BLaER1 (cell line): ENCODE results near the gene P3H4.
A peak's percentile ranks its signal among the peaks of the same experiment; 100 is the strongest.
"Not testable (repeated sequence)": the region's sequence is repeated elsewhere in the genome, so short reads cannot be mapped to it uniquely, and the experiment has no call there.

Experiments used
- H3K27ac ChIP-seq: shearing (Covaris generic); formaldehyde crosslinking; 2 replicates; pipeline ENCODE4 v1.8.1; 2022
- H3K27me3 ChIP-seq: shearing (Covaris generic); formaldehyde crosslinking; 2 replicates; pipeline ENCODE4 v1.8.1; 2022
- H3K36me3 ChIP-seq: shearing (Covaris generic); formaldehyde crosslinking; 2 replicates; pipeline ENCODE4 v1.8.1; 2022
- H3K4me1 ChIP-seq: shearing (Covaris generic); formaldehyde crosslinking; 2 replicates; pipeline ENCODE4 v1.8.1; 2022
- H3K4me2 ChIP-seq: shearing (Covaris generic); formaldehyde crosslinking; 2 replicates; pipeline ENCODE4 v1.8.1; 2022
- H3K4me3 ChIP-seq: shearing (Covaris generic); formaldehyde crosslinking; 2 replicates; pipeline ENCODE4 v1.8.1; 2022
- H3K9ac ChIP-seq: shearing (Covaris generic); formaldehyde crosslinking; 2 replicates; pipeline ENCODE4 v1.8.1; 2022
- H3K9me3 ChIP-seq: shearing (Covaris generic); formaldehyde crosslinking; 2 replicates; pipeline ENCODE4 v1.8.1; 2022
- H4K20me1 ChIP-seq: shearing (Covaris generic); formaldehyde crosslinking; 2 replicates; pipeline ENCODE4 v1.8.1; 2022
- Cebpa-rat ChIP-seq: shearing (Covaris generic); IDR thresholded peaks from 2 replicates; pipeline ENCODE4 v1.8.1; 2022

P3H4 gene

GRCh38 chr17:41779954-41780353 lies 31.8 kb downstream of the P3H4 start:
- H3K4me1 ChIP-seq = peaks cover 97% of the 10 kb centered on the region

DNA sequence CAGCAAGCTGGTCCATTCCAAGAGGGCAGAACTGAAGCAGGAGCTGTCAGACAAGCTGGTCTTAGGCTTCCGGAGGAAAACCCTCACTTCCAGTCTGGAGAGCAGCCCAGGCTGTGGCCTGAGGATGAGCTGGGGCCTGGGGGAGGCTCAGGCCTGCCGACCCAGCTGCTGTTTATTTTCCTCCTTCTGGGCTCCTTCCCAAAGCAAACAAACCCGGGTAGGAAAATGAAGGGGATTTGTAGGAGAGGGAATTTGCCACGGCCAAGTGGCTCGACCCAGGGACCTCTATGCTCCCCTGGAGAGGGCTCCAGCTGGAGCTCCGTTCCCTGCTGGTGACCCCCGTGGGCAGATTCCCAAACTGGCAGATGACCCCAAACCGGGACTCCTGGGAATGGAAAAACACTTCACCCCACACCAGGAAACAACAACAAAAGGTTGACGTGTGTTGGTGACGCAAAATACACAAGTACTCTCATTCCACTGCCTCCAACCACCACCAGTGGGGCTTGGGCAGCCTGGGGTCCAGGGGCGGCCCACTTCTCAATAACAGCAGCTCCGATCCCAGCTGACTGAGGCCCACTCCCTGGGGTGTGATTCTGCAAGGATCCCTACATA lies 34.1 kb downstream of the P3H4 start:
- Histone ChIP-seq H3K27ac (peak overlapping the region; percentile 80), H3K9ac (peak overlapping the region; percentile 66), H3K4me1 (peaks cover 100% of the 10 kb centered on the region), H3K4me3 (peak overlapping the region; percentile 46), H4K20me1 (peaks cover 100% of the 10 kb centered on the region), H3K9me3 (no peaks in the 10 kb centered on the region), H3K4me2 (peak overlapping the region; percentile 99), H3K36me3 (peaks cover 47% of the 10 kb centered on the region), H3K27me3 (no peaks in the 10 kb centered on the region)
- TF ChIP-seq Cebpa-rat = no peak

More at GRCh38 chr17:41779954-41780353, 31.8 kb downstream of the P3H4 start:
- Histone ChIP-seq H3K4me2 (peak overlapping the region; percentile 99), H3K27ac (peak overlapping the region; percentile 63), H3K27me3 (no peaks in the 10 kb centered on the region), H3K4me3 (no peak overlapping the region), H4K20me1 (peaks cover 100% of the 10 kb centered on the region), H3K9ac (peak overlapping the region; percentile 32; the same call in 1 of the 2 replicates), H3K36me3 (peaks cover 34% of the 10 kb centered on the region), H3K9me3 (no peaks in the 10 kb centered on the region)
- no peak for TF ChIP-seq Cebpa-rat

GRCh38 chr17:41777157-41777573 lies 34.6 kb downstream of the P3H4 start:
- Histone ChIP-seq H3K27me3 (no peaks in the 10 kb centered on the region), H3K27ac (peak overlapping the region; percentile 80), H3K36me3 (peaks cover 52% of the 10 kb centered on the region), H3K4me3 (peak overlapping the region; percentile 46; the same call in 1 of the 2 replicates), H3K4me2 (peak overlapping the region; percentile 99), H3K9ac (peak overlapping the region; percentile 66), H3K4me1 (peaks cover 100% of the 10 kb centered on the region), H3K9me3 (no peaks in the 10 kb centered on the region), H4K20me1 (peaks cover 100% of the 10 kb centered on the region)
- TF ChIP-seq Cebpa-rat = no peak

- Histone ChIP-seq H3K4me3 (0 out of 2 replicates have a peak overlapping the region, but pooled peaks have one; percentile 1), H3K4me2 (peak overlapping the region; percentile 99), H3K27ac (peak overlapping the region; percentile 72), H3K4me1 (peaks cover 100% of the 10 kb centered on the region), H4K20me1 (peaks cover 100% of the 10 kb centered on the region), H3K9ac (peak overlapping the region; percentile 53; the same call in 1 of the 2 replicates), H3K36me3 (peaks cover 60% of the 10 kb centered on the region)
- not testable (repeated sequence) for H3K27me3 ChIP-seq, H3K9me3 ChIP-seq
These were observed 35.4 kb downstream of the P3H4 start for GRCh38 chr17:41776262-41776900.

GRCh38 chr17:41775394-41776226 lies 36.1 kb downstream of the P3H4 start:
- TF ChIP-seq Cebpa-rat = no peak
- H3K9me3 ChIP-seq = no peaks in the 10 kb centered on the region
- H3K4me1 ChIP-seq = peaks cover 93% of the 10 kb centered on the region
- H3K4me3 ChIP-seq = 0 out of 2 replicates have a peak overlapping the region, but pooled peaks have one; percentile 1
- H3K27me3 ChIP-seq = no peaks in the 10 kb centered on the region
- H3K36me3 ChIP-seq = peaks cover 68% of the 10 kb centered on the region
- H3K27ac ChIP-seq = peak overlapping the region; percentile 72
- peak overlapping the region; percentile 99 for H3K4me2 ChIP-seq
- peaks cover 100% of the 10 kb centered on the region for H4K20me1 ChIP-seq
- H3K9ac ChIP-seq = peak overlapping the region; percentile 53; the same call in 1 of the 2 replicates

DNA sequence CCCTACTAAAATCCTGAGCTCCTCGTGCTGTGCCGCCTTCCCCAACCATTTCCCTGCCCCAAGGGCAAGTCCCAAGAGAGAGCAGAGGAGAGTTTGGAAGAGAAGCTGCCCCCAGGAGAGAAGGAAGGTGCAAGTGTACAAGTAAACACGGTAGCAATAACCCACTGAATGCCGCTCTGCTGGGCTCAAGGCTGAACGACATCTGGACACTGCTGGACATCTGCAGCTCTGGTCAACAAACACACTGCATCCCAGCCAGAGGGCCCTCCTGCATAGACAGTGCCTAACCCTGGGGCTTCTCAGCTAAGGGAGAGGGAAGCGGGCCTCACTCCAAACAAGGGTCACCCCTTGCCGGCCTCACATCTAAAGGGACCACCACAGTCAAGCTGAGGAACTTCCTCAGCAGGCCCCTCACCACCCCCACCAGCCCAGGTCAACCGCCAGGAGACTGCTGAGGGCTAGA lies 38.0 kb downstream of the P3H4 start:
- peaks cover 74% of the 10 kb centered on the region for H3K4me1 ChIP-seq
- H3K9ac ChIP-seq = peak overlapping the region; percentile 60

GRCh38 chr17:41773190-41773588 lies 38.6 kb downstream of the P3H4 start:
- peak overlapping the region; percentile 49 for H3K9ac ChIP-seq
- H3K4me3 ChIP-seq = no peak overlapping the region
- TF ChIP-seq Cebpa-rat = no peak
- H3K36me3 ChIP-seq = peaks cover 91% of the 10 kb centered on the region
- H4K20me1 ChIP-seq = peaks cover 100% of the 10 kb centered on the region
- peak overlapping the region; percentile 99 for H3K4me2 ChIP-seq
- H3K27me3 ChIP-seq = no peaks in the 10 kb centered on the region
- H3K27ac ChIP-seq = peak overlapping the region; percentile 49; the same call in 1 of the 2 replicates
- peaks cover 68% of the 10 kb centered on the region for H3K4me1 ChIP-seq
- no peaks in the 10 kb centered on the region for H3K9me3 ChIP-seq

More for the DNA sequence above, 38.0 kb downstream of the P3H4 start:
- Histone ChIP-seq H3K36me3 (peaks cover 86% of the 10 kb centered on the region), H3K27me3 (no peaks in the 10 kb centered on the region), H4K20me1 (peaks cover 100% of the 10 kb centered on the region), H3K9me3 (no peaks in the 10 kb centered on the region), H3K4me3 (0 out of 2 replicates have a peak overlapping the region, but pooled peaks have one; percentile 31), H3K27ac (peak overlapping the region; percentile 63), H3K4me2 (peak overlapping the region; percentile 99)
- no peak for TF ChIP-seq Cebpa-rat

GRCh38 chr17:41772586-41773189 lies 39.1 kb downstream of the P3H4 start:
- Histone ChIP-seq H3K36me3 (peaks cover 91% of the 10 kb centered on the region), H3K9me3 (no peaks in the 10 kb centered on the region), H4K20me1 (peaks cover 100% of the 10 kb centered on the region), H3K27ac (peak overlapping the region; percentile 60), H3K4me1 (peaks cover 63% of the 10 kb centered on the region), H3K4me2 (peak overlapping the region; percentile 99), H3K4me3 (no peak overlapping the region), H3K27me3 (no peaks in the 10 kb centered on the region), H3K9ac (peak overlapping the region; percentile 49)
- TF ChIP-seq Cebpa-rat = no peak

DNA sequence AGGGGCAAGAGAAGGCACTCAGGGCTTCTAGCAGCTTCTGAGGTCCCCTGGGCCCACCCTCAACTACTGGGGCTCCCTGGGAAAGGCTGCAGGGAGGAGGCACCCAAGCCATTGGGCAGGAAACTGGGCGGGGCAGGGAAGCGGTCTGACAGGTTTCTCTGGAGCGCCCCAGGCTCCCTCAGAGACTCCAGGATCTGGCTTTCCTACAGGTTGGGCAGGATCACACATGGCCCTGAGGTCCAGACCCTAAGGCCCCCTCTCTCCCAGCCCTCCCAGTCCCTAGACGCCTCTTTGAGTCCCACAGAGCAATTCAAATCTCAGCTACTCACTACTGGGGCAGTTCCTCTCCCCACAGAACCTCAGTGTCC lies 39.5 kb downstream of the P3H4 start:
- peak overlapping the region; percentile 60 for H3K27ac ChIP-seq
- peak overlapping the region; percentile 49; the same call in 1 of the 2 replicates for H3K9ac ChIP-seq
- H3K36me3 ChIP-seq = peaks cover 91% of the 10 kb centered on the region
- H3K9me3 ChIP-seq = no peaks in the 10 kb centered on the region
- no peak overlapping the region for H3K4me3 ChIP-seq
- peaks cover 100% of the 10 kb centered on the region for H4K20me1 ChIP-seq
- peaks cover 58% of the 10 kb centered on the region for H3K4me1 ChIP-seq
- H3K4me2 ChIP-seq = peak overlapping the region; percentile 99
- no peaks in the 10 kb centered on the region for H3K27me3 ChIP-seq
- no peak for TF ChIP-seq Cebpa-rat
